Left kidney (tissue), 2 donors: ENCODE results near the gene PIM3. TPM values are rescaled to one million over a fixed set of nuclear protein-coding genes. Genes with fewer than 3 reads are reported as not detected.
"Not testable (repeated sequence)": the region's sequence is repeated elsewhere in the genome, so short reads cannot be mapped to it uniquely, and the experiment has no call there.

Experiments used
- DNase-seq: peaks from one replicate; pipeline ENCODE4 v3.0.0-alpha.2; 2013
- polyA plus RNA-seq: library from polyadenylated mRNA; unstranded; fragments of 120-200 nt; gene quantifications from one replicate; pipeline ENCODE4 v1.2.1, GENCODE V29; 2013; ENCODE audit not compliant: insufficient read length

Gene PIM3
- polyA plus RNA-seq, 1 donor, result 12.3 TPM

- no peak for DNase-seq
Observed at GRCh38 chr22:49942565-49943404, 17.8 kb upstream of the PIM3 start.

DNA sequence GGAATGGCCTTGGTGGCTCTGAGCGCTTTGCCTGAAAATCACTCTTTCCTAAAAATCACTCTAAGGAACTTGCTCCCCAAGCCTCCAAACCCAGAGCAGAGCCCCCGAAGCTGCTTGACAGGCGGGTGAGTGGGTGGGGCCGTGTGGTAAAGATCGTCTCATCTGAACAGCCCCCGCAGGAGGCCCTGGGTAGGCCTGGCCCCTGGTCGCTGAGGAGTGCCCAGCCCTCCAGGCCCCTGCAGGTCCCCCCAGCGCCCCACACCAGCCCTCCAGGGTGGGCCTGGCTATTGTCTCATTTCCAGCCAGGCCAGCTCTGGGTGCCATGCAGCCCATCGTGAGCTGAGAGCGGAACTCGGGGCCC is 17.2 kb upstream of the PIM3 start:
- no peak for DNase-seq

- DNase-seq, result no peak
Observed at GRCh38 chr22:49943771-49944398, 16.7 kb upstream of the PIM3 start.

DNA sequence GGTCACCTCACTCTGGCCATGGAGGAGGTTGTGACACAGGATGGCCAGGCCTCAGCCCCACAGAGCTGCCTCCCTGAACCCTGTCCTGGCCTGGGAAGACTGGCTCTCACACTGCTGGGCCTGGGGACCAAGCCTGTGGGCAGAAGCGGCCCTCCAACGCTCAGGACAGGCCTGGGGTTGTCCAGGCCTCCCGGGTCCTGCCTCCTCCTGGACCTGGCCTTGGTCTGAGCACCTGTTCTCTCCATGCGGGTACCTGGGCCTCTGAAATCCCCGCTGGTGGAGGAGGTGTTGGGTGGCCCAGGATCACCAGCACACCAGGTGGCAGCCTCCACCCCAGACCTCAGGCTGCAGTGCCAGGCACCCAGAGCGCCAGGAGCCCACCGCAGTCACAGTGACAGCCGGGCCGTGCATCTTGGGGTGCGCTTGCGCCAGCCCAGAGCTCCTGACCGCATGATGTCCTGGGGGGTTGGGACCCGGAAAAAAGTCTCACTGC is 16.1 kb upstream of the PIM3 start:
- no peak for DNase-seq

- not testable (repeated sequence) for DNase-seq
Observed at GRCh38 chr22:49945042-49945794, 15.4 kb upstream of the PIM3 start.

GRCh38 chr22:49946612-49947295 is 13.8 kb upstream of the PIM3 start:
- no peak for DNase-seq

DNA sequence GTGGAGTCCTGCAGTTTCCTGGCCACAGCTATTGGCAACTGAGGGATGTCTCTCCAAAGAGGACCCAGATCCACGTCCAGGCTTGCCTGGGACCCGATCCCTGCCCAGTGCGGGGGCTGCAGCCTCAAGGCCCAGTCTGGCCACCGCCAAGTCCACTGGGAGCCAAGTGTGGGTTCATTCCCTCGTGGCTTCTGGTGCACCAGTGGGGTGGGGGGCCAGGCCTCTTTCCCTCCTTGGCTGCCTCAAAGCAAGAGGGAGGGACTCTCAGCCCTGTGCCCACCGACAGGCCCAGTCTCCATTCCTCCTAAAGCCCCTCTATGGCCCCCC is 13.3 kb upstream of the PIM3 start:
- DNase-seq, result no peak

GRCh38 chr22:49948116-49948957 is 12.2 kb upstream of the PIM3 start:
- DNase-seq, result no peak

DNA sequence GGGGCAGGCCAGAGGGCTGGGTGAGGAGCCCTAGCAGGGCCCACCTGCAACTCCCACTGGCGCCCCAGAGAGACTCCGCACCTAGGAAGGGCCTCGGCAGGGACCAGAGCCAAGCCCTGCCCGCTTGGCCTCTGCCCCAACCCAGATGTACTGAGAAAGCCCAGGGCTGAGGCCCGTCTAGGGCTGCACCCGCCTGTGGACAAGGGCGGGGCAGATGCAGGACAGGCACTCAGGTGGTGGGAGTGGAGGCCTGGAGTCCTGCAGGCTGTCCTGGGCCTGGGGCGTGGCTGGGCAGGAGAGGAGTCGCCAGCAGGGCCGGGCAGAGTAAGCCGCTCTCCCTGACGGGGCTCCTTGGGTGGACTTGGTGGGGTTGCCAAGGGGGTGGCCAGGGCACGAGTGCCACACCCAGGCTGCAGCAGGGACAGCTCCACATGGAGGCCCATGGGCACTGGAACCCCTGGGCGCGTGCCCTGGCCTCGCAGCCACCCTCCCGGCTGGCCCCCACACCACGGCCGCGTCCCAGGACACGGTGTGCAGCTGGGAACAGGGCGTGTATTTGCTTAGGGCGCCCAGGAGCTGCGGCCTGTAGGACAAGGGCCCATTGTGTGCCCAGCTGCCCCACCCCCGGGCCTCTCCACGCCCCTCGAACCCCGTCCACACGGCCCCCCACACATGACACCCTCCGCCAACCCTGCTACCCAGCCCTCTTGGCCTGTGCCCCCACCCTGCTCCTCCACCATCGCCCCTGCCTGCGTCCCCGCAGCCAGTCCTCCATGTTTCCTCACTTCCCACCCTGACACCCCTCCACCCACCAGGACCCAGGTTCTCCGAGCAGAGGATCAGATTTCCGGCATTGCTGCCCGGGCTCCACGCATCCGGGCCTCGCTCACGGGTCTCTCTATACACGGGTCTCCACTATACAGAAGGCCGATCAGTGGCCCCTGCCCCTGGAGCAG is 11.3 kb upstream of the PIM3 start:
- no peak for DNase-seq

GRCh38 chr22:49949914-49950292 is 10.7 kb upstream of the PIM3 start:
- no peak for DNase-seq

DNA sequence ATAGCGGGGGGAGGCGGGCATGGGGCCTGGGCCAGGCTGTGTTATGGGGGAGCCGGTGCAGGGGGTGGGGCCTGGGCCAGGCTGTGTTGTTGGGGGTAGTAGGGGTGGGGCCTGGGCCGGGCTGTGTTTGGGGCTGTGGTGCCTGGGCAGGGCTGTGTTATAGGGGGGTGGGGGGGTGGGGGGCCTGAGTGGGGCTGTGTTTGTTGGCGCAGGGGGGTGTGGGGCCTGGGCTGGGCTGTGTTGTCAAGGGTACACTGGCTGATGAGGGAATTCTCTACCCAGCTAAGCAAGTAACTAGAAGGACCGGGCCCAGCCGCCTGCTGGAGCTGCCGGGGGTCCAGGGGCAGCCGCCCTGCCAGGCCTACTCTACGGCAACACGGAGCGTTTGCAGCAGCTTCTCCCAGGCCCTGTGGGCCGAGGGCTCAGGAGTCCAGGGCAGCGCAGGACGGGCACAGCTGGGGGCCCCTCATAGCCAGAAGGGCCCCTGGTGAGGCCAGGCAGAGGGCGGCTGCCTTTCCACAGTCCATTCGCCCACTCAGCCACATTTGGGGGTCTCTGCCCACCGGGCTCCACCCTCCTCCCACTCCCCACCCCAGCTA is 10.1 kb upstream of the PIM3 start:
- no peak for DNase-seq

DNA sequence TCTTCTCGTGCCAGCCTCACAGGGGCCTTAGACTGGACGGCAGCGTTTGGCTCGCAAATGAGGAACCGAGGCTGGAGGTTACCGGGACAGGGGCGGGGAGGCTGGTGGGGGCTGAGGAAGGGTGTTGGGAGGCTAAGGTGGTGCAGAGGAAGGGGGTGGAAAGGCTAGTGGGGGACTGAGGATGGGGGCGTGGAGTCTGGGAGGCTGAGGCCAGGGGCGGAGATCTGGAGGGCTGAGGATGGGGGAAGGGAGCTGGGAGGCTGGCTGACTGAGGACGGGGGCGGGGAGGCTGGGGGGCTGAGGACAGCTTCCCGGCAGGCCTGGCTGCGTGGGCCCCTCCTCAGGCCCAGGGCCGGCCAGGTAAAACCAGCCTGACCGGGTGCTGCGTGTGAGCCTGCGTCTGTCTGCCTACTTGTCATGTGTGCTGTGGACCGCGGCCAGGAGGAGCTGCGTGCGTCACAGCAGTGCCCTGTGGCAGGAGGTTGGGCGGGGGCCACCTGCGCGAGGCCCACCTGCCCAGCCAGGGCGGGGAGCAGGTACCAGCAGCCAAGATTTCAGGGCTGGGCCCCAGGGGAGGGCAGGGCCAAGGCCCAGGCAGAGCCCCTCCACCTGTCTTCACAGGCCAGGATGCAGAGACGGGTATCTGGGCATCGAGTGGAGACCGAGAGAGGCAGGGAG is 9.4 kb upstream of the PIM3 start:
- DNase-seq, result peak; percentile 64

DNA sequence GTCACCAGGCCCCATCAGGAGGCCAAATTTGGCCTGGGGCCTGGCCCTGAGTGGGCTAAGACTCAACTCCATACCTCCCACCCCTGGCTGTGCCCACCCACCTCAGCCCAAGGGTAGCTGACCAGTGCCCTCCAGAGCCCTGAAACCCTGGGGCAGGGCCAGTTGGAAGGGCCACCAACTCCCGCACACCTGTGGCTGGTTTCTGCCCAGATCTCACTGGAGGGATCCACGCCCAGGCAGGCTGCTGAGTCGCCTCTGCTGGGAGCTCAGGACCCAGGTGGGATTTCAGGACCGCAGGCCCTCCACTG is 8.9 kb upstream of the PIM3 start:
- no peak for DNase-seq

- DNase-seq, result no peak
Observed at GRCh38 chr22:49951986-49952896, 8.3 kb upstream of the PIM3 start.

DNA sequence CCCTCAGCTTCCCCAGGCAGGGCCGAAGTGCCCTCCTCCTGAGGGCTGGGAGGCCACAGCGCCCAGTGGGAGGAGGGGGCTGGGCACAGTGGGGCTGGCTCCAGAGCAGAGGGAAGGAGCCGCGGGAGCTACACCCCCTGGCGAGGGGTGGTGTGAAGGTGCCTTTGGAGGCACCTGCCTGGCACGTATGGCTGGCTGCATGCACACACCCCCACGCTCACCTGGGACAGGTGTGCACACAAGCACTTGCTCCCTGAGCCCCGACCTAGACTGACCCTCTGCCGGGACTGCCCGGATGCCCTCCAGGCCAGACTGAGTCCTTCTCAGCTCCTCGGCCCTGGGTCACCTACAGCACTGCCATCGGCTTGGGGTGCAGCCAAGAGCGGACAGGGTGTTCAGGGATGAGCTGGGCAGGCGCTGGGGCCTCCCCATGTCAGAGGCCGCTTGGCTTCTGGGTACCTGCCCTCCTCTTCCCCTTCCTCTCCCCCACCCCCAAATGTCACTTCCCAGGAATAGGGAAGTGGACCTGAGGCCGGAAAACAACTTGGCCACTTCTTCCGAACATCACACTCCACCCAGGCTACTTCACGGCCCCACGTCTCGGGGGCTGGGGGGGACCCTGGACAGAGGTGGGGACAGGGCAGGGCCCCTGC is 7.4 kb upstream of the PIM3 start:
- no peak for DNase-seq

GRCh38 chr22:49953680-49954344 is 6.8 kb upstream of the PIM3 start:
- DNase-seq, result no peak

- no peak for DNase-seq
Observed at GRCh38 chr22:49954354-49954753, 6.2 kb upstream of the PIM3 start.
